H9 (cell line): ENCODE measurements around the gene SLC9A9. TPM values are rescaled to one million over a fixed set of nuclear protein-coding genes. Genes with fewer than 3 reads are reported as not detected.

Experiments used
- DNase-seq: peaks from one replicate; pipeline ENCODE4 v3.0.0-alpha.2; 2017
- H2AFZ ChIP-seq: one replicate; pipeline ENCODE4 v1.6.1; 2013; ENCODE audit warnings: mild to moderate bottlenecking, low read length, control low read depth, moderate library complexity
- H2AK5ac ChIP-seq: 2 replicates; pipeline ENCODE4 v1.6.1; 2013; ENCODE audit warnings: low read length, control low read depth, mixed read lengths; ENCODE audit not compliant: insufficient read length
- H2BK120ac ChIP-seq: one replicate; pipeline ENCODE4 v1.6.1; 2013; ENCODE audit warnings: low read depth, mild to moderate bottlenecking, low read length, control low read depth, inconsistent platforms; ENCODE audit not compliant: poor library complexity, severe bottlenecking
- H2BK12ac ChIP-seq: 2 replicates; pipeline ENCODE4 v1.6.1; 2013; ENCODE audit warnings: low read length, control low read depth, mixed read lengths, low read depth; ENCODE audit not compliant: insufficient read length
- H2BK15ac ChIP-seq: 2 replicates; pipeline ENCODE4 v1.6.1; 2013; ENCODE audit warnings: low read depth, low read length, control low read depth
- H2BK20ac ChIP-seq: one replicate; pipeline ENCODE4 v1.6.1; 2013; ENCODE audit warnings: low read depth, mild to moderate bottlenecking, low read length, control low read depth, inconsistent platforms; ENCODE audit not compliant: poor library complexity, severe bottlenecking
- H2BK5ac ChIP-seq: 2 replicates; pipeline ENCODE4 v1.6.1; 2013; ENCODE audit warnings: low read length, control low read depth, mixed read lengths; ENCODE audit not compliant: insufficient read length
- H3K14ac ChIP-seq: 2 replicates; pipeline ENCODE4 v1.6.1; 2013; ENCODE audit warnings: low read length, control low read depth; ENCODE audit not compliant: insufficient read depth
- H3K18ac ChIP-seq: 2 replicates; pipeline ENCODE4 v1.6.1; 2013; ENCODE audit warnings: low read depth, mild to moderate bottlenecking, mixed read lengths, low read length, control low read depth; ENCODE audit not compliant: insufficient read length
- H3K23ac ChIP-seq: 2 replicates; pipeline ENCODE4 v1.6.1; 2013; ENCODE audit warnings: low read length, control low read depth, mixed read lengths, low read depth; ENCODE audit not compliant: insufficient read length
- H3K23me2 ChIP-seq: 2 replicates; pipeline ENCODE4 v1.6.1; 2013; ENCODE audit warnings: low read depth, mild to moderate bottlenecking, mixed read lengths, low read length, control low read depth; ENCODE audit not compliant: insufficient read length, poor library complexity, severe bottlenecking
- H3K27ac ChIP-seq: 2 replicates; pipeline ENCODE4 v1.5.1; 2013; ENCODE audit warnings: low read length, control low read depth, mixed read lengths, low read depth; ENCODE audit not compliant: insufficient read length
- H3K27me3 ChIP-seq: 2 replicates; pipeline ENCODE4 v1.6.1; 2013; ENCODE audit warnings: low read length, control low read depth, inconsistent platforms; ENCODE audit not compliant: insufficient read depth
- H3K4ac ChIP-seq: 2 replicates; pipeline ENCODE4 v1.6.1; 2013; ENCODE audit warnings: low read depth, mild to moderate bottlenecking, control low read depth, inconsistent platforms, low read length, moderate library complexity
- H3K4me1 ChIP-seq: 2 replicates; pipeline ENCODE4 v1.6.1; 2013; ENCODE audit warnings: low read length, control low read depth, inconsistent platforms; ENCODE audit not compliant: insufficient read depth
- H3K4me2 ChIP-seq: 2 replicates; pipeline ENCODE4 v1.6.1; 2013; ENCODE audit warnings: low read length, control low read depth, mixed read lengths; ENCODE audit not compliant: insufficient read length, insufficient read depth
- H3K56ac ChIP-seq: 2 replicates; pipeline ENCODE4 v1.6.1; 2013; ENCODE audit warnings: low read depth, mild to moderate bottlenecking, mixed read lengths, low read length, control low read depth; ENCODE audit not compliant: insufficient read length
- H3K79me1 ChIP-seq: 2 replicates; pipeline ENCODE4 v1.6.1; 2013; ENCODE audit warnings: low read depth, mild to moderate bottlenecking, moderate library complexity, low read length, control low read depth, inconsistent platforms; ENCODE audit not compliant: insufficient read depth, poor library complexity, severe bottlenecking
- H3K79me2 ChIP-seq: 2 replicates; pipeline ENCODE4 v1.6.1; 2013; ENCODE audit warnings: low read length, control low read depth, inconsistent platforms; ENCODE audit not compliant: insufficient read depth
- H3K9ac ChIP-seq: 2 replicates; pipeline ENCODE4 v1.6.1; 2013; ENCODE audit warnings: low read length, control low read depth, mixed read lengths; ENCODE audit not compliant: insufficient read length; ENCODE audit errors: extremely low read depth
- H3K9me3 ChIP-seq: one replicate; pipeline ENCODE4 v1.6.1; 2013; ENCODE audit warnings: low read depth, low read length, inconsistent platforms; ENCODE audit not compliant: control insufficient read depth
- H3T11ph ChIP-seq: one replicate; pipeline ENCODE4 v1.6.1; 2013; ENCODE audit warnings: mild to moderate bottlenecking, low read length, control low read depth, inconsistent platforms
- H4K20me1 ChIP-seq: one replicate; pipeline ENCODE4 v1.6.1; 2013; ENCODE audit not compliant: control insufficient read depth, insufficient read length, insufficient read depth
- H4K5ac ChIP-seq: 2 replicates; pipeline ENCODE4 v1.6.1; 2013; ENCODE audit warnings: low read depth, mild to moderate bottlenecking, mixed read lengths, low read length, control low read depth; ENCODE audit not compliant: insufficient read length
- H4K8ac ChIP-seq: replicated peaks from 2 replicates; pipeline ENCODE4 v1.6.1; 2013; ENCODE audit warnings: low read length, control low read depth, mixed read lengths, low read depth; ENCODE audit not compliant: insufficient read length
- H4K91ac ChIP-seq: 2 replicates; pipeline ENCODE4 v1.6.1; 2013; ENCODE audit warnings: low read depth, mild to moderate bottlenecking, moderate library complexity, mixed read lengths, low read length, control low read depth; ENCODE audit not compliant: insufficient read length
- H3K27ac Mint-ChIP-seq, 3 experiments: 2 replicates in 2 of 3; 3 replicates in 1 of 3; pipeline ENCODE4 v1.8.0; 2020 to 2021; ENCODE audit warnings: mixed read lengths in 3 of 3, mild to moderate bottlenecking in 1 of 3, moderate library complexity in 1 of 3
- H3K27me3 Mint-ChIP-seq: 2 replicates; pipeline ENCODE4 v1.8.0; 2021; ENCODE audit warnings: low read depth, mild to moderate bottlenecking, moderate library complexity, mixed read lengths
- H3K36me3 Mint-ChIP-seq, 3 experiments: 2 replicates in 2 of 3; 3 replicates in 1 of 3; pipeline ENCODE4 v1.8.0; 2020 to 2021; ENCODE audit warnings: low read depth in 3 of 3, mixed read lengths in 3 of 3; ENCODE audit not compliant: insufficient read depth in 1 of 3
- H3K4me1 Mint-ChIP-seq, 2 experiments: 2 replicates each; pipeline ENCODE4 v1.8.0; 2020; ENCODE audit warnings: mixed read lengths in 2 of 2
- H3K4me3 Mint-ChIP-seq, 2 experiments: 2 replicates in 1 of 2; 3 replicates in 1 of 2; pipeline ENCODE4 v1.8.0; 2020 to 2021; ENCODE audit warnings: mild to moderate bottlenecking in 2 of 2, mixed read lengths in 2 of 2, moderate library complexity in 1 of 2
- H3K9me3 Mint-ChIP-seq, 2 experiments: 2 replicates in 1 of 2; 3 replicates in 1 of 2; pipeline ENCODE4 v1.8.0; 2020; ENCODE audit warnings: mild to moderate bottlenecking in 2 of 2, mixed read lengths in 2 of 2, moderate library complexity in 1 of 2
- WGBS: extraction: QIAGEN DNeasy Blood & Tissue Kit; methylation state at CpG from one replicate; pipeline ENCODE4 v1.1.7; 2013; ENCODE audit warnings: missing lambda C conversion rate, low lambda C conversion rate, mixed read lengths; ENCODE audit not compliant: insufficient read length; ENCODE audit errors: extremely low coverage; 5-methylcytosine and 5-hydroxymethylcytosine counted together
- total RNA-seq: library from RNA; stranded (reverse); gene quantifications from 2 replicates; pipeline ENCODE4 v1.2.1, GENCODE V29; 2021
- TF ChIP-seq, protein P1 (sequence below): fragments of 200-600 bp; sonication (generic); conservative IDR thresholded peaks from 3 replicates; pipeline ENCODE4 v1.8.0; 2021; ENCODE audit warnings: antibody characterized with exemption, mild to moderate bottlenecking

Gene SLC9A9
- total RNA-seq, 1 experiment from 2014 or later = 0.35 TPM

GRCh38 chr3:143445118-143445517 is 403.1 kb downstream of the SLC9A9 start:
- Histone ChIP-seq H3K18ac (no peak overlapping the region), H3K4me2 (no peak overlapping the region), H4K20me1 (no peaks in the 10 kb centered on the region), H4K5ac (no peak overlapping the region), H2AFZ (no peak overlapping the region), H2BK5ac (no peak overlapping the region), H2AK5ac (no peak overlapping the region), H3K4ac (no peak overlapping the region), H2BK12ac (no peak overlapping the region), H3K23ac (no peak overlapping the region), H3K27ac (no peak overlapping the region), H3K9ac (no peak overlapping the region), H3T11ph (no peak overlapping the region), H2BK15ac (no peak overlapping the region), H3K14ac (no peak overlapping the region), H2BK20ac (no peak overlapping the region), H3K79me1 (no peaks in the 10 kb centered on the region), H4K91ac (no peak overlapping the region), H3K4me1 (no peaks in the 10 kb centered on the region), H4K8ac (no peak overlapping the region), H3K79me2 (no peaks in the 10 kb centered on the region), H3K56ac (no peak overlapping the region), H3K9me3 (no peaks in the 10 kb centered on the region), H3K23me2 (no peaks in the 10 kb centered on the region), H2BK120ac (no peak overlapping the region), H3K27me3 (no peaks in the 10 kb centered on the region)
- H3K9me3 Mint-ChIP-seq = no peaks in the 10 kb centered on the region; a peak in 1 of 5 replicates
- H3K27ac Mint-ChIP-seq = no peak overlapping the region
- no peak for DNase-seq
- H3K4me1 Mint-ChIP-seq = no peaks in the 10 kb centered on the region
- H3K27me3 Mint-ChIP-seq = no peaks in the 10 kb centered on the region
- WGBS = no CpG with 5 or more reads among the region's 2 CpGs
- H3K36me3 Mint-ChIP-seq = no peaks in the 10 kb centered on the region
- TF ChIP-seq, protein P1, sequence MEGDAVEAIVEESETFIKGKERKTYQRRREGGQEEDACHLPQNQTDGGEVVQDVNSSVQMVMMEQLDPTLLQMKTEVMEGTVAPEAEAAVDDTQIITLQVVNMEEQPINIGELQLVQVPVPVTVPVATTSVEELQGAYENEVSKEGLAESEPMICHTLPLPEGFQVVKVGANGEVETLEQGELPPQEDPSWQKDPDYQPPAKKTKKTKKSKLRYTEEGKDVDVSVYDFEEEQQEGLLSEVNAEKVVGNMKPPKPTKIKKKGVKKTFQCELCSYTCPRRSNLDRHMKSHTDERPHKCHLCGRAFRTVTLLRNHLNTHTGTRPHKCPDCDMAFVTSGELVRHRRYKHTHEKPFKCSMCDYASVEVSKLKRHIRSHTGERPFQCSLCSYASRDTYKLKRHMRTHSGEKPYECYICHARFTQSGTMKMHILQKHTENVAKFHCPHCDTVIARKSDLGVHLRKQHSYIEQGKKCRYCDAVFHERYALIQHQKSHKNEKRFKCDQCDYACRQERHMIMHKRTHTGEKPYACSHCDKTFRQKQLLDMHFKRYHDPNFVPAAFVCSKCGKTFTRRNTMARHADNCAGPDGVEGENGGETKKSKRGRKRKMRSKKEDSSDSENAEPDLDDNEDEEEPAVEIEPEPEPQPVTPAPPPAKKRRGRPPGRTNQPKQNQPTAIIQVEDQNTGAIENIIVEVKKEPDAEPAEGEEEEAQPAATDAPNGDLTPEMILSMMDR = no peak
- no peak overlapping the region for H3K4me3 Mint-ChIP-seq
